ENCODE measurements around the gene HTR3A. TPM values are rescaled to one million over a fixed set of nuclear protein-coding genes. Genes with fewer than 3 reads are reported as not detected.

Gene HTR3A
- total RNA-seq, 1 experiment from 2014 or later: 0.21 TPM

DNA sequence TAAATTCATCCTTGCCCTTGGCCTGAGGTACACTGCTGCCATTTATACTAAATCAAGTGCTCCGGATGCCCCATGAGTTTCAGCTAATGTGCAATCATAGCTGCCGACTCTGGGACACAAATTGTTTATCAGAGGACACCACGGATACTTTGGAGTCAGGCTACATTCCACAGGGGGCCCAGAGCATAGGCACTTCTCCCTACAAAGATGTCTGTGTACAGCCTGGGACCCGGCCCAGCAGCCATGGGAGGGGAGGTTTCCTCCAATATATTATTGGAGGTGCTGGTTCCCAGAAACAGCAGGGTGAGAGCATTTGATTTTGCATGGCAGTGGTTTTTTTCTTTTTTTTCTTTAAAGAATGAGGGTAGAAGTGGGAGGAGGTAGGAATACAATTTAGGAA lies 39.0 kb upstream of the HTR3A start:
- DNase-seq (ENCODE audit: low read depth, low spot score) (no peak), ATAC-seq (no peak)
- Histone ChIP-seq H3K27ac (ENCODE audit: low read length) (no peak overlapping the region), H3K27me3 (ENCODE audit: control insufficient read depth, insufficient read depth, low read length) (peaks cover 17% of the 10 kb centered on the region), H3K9me3 (ENCODE audit: control insufficient read depth, insufficient read depth, low read depth, low read length) (no peaks in the 10 kb centered on the region), H3K4me1 (ENCODE audit: control insufficient read depth, insufficient read depth, low read length) (no peaks in the 10 kb centered on the region), H3K4me3 (ENCODE audit: low read depth in 2 of 2, low read length in 2 of 2) (no peak overlapping the region), H3K36me3 (ENCODE audit: control insufficient read depth, insufficient read depth, low read length) (no peaks in the 10 kb centered on the region)
- intact Hi-C loops (cut with micrococcal nuclease; ENCODE audit: unreplicated experiment): no loop called here
- in situ Hi-C loops (cut with HindIII; ENCODE audit: low pct_unique_long_range_greater_than_20kb, low sequenced_read_pairs): no loop called here
- ChIA-PET CTCF (no interaction called here), POLR2A (no interaction called here)
- TF ChIP-seq POLR2AphosphoS5 (IDR thresholded peaks at IDR 0.05; ENCODE audit: low read depth, low read length) (no peak), TCF7L2 (IDR thresholded peaks at IDR 0.05; ENCODE audit: low read depth, low read length) (no peak), SIN3A (IDR thresholded peaks at IDR 0.05; ENCODE audit: borderline replicate concordance, insufficient read depth, low read depth, low read length) (no peak)
- TF ChIP-seq, protein P1, sequence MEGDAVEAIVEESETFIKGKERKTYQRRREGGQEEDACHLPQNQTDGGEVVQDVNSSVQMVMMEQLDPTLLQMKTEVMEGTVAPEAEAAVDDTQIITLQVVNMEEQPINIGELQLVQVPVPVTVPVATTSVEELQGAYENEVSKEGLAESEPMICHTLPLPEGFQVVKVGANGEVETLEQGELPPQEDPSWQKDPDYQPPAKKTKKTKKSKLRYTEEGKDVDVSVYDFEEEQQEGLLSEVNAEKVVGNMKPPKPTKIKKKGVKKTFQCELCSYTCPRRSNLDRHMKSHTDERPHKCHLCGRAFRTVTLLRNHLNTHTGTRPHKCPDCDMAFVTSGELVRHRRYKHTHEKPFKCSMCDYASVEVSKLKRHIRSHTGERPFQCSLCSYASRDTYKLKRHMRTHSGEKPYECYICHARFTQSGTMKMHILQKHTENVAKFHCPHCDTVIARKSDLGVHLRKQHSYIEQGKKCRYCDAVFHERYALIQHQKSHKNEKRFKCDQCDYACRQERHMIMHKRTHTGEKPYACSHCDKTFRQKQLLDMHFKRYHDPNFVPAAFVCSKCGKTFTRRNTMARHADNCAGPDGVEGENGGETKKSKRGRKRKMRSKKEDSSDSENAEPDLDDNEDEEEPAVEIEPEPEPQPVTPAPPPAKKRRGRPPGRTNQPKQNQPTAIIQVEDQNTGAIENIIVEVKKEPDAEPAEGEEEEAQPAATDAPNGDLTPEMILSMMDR (IDR thresholded peaks at IDR 0.05): no peak
- TF ChIP-seq, protein P2, sequence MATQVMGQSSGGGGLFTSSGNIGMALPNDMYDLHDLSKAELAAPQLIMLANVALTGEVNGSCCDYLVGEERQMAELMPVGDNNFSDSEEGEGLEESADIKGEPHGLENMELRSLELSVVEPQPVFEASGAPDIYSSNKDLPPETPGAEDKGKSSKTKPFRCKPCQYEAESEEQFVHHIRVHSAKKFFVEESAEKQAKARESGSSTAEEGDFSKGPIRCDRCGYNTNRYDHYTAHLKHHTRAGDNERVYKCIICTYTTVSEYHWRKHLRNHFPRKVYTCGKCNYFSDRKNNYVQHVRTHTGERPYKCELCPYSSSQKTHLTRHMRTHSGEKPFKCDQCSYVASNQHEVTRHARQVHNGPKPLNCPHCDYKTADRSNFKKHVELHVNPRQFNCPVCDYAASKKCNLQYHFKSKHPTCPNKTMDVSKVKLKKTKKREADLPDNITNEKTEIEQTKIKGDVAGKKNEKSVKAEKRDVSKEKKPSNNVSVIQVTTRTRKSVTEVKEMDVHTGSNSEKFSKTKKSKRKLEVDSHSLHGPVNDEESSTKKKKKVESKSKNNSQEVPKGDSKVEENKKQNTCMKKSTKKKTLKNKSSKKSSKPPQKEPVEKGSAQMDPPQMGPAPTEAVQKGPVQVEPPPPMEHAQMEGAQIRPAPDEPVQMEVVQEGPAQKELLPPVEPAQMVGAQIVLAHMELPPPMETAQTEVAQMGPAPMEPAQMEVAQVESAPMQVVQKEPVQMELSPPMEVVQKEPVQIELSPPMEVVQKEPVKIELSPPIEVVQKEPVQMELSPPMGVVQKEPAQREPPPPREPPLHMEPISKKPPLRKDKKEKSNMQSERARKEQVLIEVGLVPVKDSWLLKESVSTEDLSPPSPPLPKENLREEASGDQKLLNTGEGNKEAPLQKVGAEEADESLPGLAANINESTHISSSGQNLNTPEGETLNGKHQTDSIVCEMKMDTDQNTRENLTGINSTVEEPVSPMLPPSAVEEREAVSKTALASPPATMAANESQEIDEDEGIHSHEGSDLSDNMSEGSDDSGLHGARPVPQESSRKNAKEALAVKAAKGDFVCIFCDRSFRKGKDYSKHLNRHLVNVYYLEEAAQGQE (IDR thresholded peaks at IDR 0.05; ENCODE audit: insufficient read depth in 1 of 2, low read depth in 2 of 2, low read length in 1 of 2): no peak
- BruUV-seq (replicated peaks): no TSS peak

- ChIA-PET POLR2A (no interaction called here), CTCF (no interaction called here)
- intact Hi-C loops (cut with micrococcal nuclease; ENCODE audit: unreplicated experiment): no loop called here
- H3K27ac ChIP-seq (ENCODE audit: low read length): no peak overlapping the region
- TF ChIP-seq POLR2AphosphoS5 (IDR thresholded peaks at IDR 0.05; ENCODE audit: low read depth, low read length) (no peak), TCF7L2 (IDR thresholded peaks at IDR 0.05; ENCODE audit: low read depth, low read length) (no peak), SIN3A (IDR thresholded peaks at IDR 0.05; ENCODE audit: borderline replicate concordance, insufficient read depth, low read depth, low read length) (no peak)
- TF ChIP-seq, protein P1 (IDR thresholded peaks at IDR 0.05): no peak
- TF ChIP-seq, protein P2 (IDR thresholded peaks at IDR 0.05; ENCODE audit: insufficient read depth in 1 of 2, low read depth in 2 of 2, low read length in 1 of 2): no peak
- peaks cover 13% of the 10 kb centered on the region for H3K27me3 ChIP-seq (ENCODE audit: control insufficient read depth, insufficient read depth, low read length)
- H3K4me1 ChIP-seq (ENCODE audit: control insufficient read depth, insufficient read depth, low read length): no peaks in the 10 kb centered on the region
- in situ Hi-C loops (cut with HindIII; ENCODE audit: low pct_unique_long_range_greater_than_20kb, low sequenced_read_pairs): no loop called here
- no peak for ATAC-seq
- no peak overlapping the region for H3K4me3 ChIP-seq (ENCODE audit: low read depth in 2 of 2, low read length in 2 of 2)
- no TSS peak for BruUV-seq (replicated peaks)
- H3K9me3 ChIP-seq (ENCODE audit: control insufficient read depth, insufficient read depth, low read depth, low read length): no peaks in the 10 kb centered on the region
- no peak for DNase-seq (ENCODE audit: low read depth, low spot score)
- H3K36me3 ChIP-seq (ENCODE audit: control insufficient read depth, insufficient read depth, low read length): no peaks in the 10 kb centered on the region
Measured at GRCh38 chr11:113937918-113938317, 37.0 kb upstream of the HTR3A start.

Data from Panc1 (cell line).